GOT3 (cell line): ENCODE measurements around the gene DTNB.
"Not testable (repeated sequence)": the region's sequence is repeated elsewhere in the genome, so short reads cannot be mapped to it uniquely, and the experiment has no call there.

Experiments used
- DNase-seq: peaks from one replicate; lab custom pipeline; 2025; ENCODE audit warnings: mixed read lengths; lab: John Stamatoyannopoulos, UW

The DTNB gene

GRCh38 chr2:25673300-25674076 lies at the start of gene DTNB:
DTNB (minus strand) TSS chr2:25673577; CDS start chr2:25652660, 20,917 bp downstream.
- peak; percentile 30 for DNase-seq

DNA sequence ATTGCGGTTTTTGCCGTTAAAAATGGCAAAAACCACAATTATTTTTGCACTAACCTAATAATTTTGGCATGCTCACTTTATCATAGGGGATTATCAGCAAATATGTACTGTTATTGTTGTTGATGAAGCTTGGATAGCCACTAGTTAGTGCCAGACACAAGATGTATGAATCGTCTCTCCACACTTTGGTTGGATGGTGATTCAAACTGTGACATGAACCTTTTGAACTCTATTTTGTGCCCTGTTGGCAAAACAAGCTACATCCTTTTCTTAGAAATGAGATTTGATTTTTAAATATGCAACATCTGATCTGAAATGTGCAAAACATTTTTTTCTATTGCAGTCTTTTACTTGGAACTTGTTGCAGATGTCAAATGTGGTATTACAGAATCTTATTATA lies 48.8 kb upstream of the DTNB start:
- DNase-seq: no peak

GRCh38 chr2:25720575-25720974 lies 47.2 kb upstream of the DTNB start:
- no peak for DNase-seq

DNA sequence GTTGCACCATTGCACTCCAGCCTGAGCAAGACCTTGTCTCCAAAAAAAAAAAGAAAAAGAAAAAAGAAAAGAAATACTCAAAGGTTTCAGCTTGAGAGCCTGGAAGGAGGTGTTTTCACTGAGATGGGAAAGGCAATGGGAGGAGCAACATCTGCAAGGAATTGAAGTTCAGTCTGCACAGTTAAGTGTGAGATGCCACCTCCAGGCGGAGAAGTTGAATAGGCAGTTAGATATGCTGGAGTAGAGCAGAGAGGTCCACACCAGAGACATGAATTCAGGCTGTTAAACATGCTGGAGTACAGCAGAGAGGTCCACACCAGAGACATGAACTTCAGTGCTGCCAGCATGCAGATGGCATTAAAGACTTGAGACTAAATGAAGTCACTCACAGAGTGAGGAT lies 41.4 kb upstream of the DTNB start:
- no peak for DNase-seq

DNA sequence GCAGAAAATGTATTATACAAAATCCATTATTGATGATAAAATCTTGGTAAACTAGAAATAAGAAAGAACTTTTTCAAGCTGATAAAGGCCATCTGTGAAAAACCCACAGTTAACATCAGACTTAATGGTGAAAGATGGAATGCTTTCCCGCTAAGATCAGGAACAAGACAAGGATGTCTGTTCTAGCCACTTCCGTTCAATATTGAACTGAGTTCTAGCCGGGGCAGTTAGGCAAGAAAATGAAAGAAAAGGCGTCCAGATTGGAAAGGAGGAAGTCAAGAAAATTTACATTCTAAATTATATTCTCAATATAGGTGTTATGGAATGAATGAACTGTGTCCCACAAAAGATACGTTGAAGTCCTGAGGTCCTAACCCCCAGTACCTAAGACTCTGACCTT lies 39.1 kb upstream of the DTNB start:
- no peak for DNase-seq

DNA sequence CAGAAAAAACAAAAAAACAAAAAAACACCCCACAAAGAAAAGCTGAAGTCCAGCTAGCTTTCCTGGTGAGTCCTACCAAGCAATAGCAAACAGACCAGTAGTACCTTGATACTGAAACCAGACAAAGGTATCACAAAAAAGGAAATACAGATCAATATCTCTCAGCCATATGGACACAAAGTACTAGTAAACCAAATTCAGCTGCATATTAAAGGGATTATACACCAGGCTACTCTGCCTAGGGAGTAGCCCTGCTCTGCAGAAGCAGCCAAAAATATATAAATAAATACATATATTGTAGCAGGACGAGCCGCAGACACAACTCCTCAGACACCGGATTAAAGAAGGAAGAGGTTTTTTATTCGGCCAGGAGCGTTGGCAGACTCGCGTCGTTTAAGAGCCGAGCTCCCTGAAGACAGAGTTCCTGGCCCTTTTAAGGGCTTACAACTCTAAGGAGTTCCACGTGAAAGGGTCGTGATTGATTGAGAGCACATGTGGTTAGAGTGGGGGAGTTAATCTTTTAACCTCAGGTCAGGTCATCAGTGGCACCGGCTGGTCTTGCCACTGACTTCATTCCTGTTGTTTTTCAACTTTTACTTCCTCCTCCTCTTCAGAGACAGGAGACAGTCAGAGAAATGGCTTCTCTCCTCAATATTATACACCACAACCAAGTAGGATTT lies 38.4 kb upstream of the DTNB start:
- no peak for DNase-seq

GRCh38 chr2:25710750-25711149 lies 37.4 kb upstream of the DTNB start:
- no peak for DNase-seq

- no peak for DNase-seq
These were observed 36.0 kb upstream of the DTNB start for GRCh38 chr2:25709349-25709748.

DNA sequence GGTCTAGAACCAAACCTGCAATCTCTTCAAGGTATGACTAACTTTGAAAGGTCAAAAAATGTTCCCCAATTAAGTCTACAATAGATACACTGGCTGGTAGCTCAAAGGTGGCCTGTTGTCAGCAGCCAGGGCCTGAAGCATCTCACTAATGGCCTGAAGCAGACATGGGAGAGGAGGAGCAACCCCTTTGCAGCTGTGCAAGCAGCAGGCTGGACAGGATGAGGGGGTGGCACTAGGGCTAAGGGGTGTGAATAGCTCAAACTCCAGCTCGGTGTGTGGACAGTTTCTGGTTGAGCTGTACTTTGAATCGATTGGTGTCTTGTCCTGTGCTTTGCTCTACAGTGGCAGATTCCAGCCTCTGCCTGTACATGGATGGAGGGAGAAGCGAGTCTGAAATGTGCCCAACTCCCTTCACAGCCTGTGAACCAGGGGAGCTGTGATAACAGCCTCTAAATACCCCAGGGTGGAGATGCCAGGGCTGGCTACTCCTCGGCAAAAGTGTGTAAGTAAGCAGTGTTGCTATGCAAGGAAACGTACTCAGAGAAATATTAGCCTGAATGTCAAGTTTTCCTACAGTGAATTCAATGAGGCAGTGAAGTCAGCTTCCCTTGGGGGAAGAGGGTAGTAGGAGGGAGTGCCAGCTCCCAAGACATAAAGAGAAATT lies 34.7 kb upstream of the DTNB start:
- DNase-seq: no peak

GRCh38 chr2:25705575-25705974 lies 32.2 kb upstream of the DTNB start:
- DNase-seq: not testable (repeated sequence)

- DNase-seq: no peak
These were observed 28.4 kb upstream of the DTNB start for GRCh38 chr2:25701801-25702200.

DNA sequence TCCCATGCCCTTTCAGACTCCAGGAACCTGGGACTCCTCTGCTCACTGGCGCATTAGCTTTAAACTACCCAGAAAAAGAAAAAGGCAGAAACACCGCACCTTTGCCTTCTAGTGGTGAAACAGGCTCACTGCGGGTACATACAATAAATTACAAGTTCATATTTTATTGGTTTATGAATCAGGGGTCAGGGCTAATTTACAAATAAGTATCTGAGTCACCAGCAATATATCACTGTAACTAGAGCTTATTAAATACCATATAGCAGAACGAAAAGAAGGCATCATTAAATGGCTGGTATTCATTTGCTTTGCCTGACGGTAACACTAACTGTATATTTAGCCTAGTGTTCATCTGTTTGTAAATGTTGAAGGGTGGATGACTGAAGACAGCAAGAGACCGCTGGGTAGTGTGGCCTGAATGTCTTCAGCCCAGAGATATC lies 26.9 kb upstream of the DTNB start:
- no peak for DNase-seq

- no peak for DNase-seq
These were observed 25.8 kb upstream of the DTNB start for GRCh38 chr2:25699216-25699615.

GRCh38 chr2:25698752-25699151 lies 25.4 kb upstream of the DTNB start:
- DNase-seq: no peak

GRCh38 chr2:25697559-25698341 lies 24.4 kb upstream of the DTNB start:
- no peak for DNase-seq

- DNase-seq: no peak
These were observed 19.5 kb upstream of the DTNB start for GRCh38 chr2:25692737-25693445.

GRCh38 chr2:25692143-25692542 lies 18.8 kb upstream of the DTNB start:
- no peak for DNase-seq

- no peak for DNase-seq
These were observed 16.7 kb upstream of the DTNB start for GRCh38 chr2:25690058-25690457.

GRCh38 chr2:25688236-25688635 lies 14.9 kb upstream of the DTNB start:
- no peak for DNase-seq

DNA sequence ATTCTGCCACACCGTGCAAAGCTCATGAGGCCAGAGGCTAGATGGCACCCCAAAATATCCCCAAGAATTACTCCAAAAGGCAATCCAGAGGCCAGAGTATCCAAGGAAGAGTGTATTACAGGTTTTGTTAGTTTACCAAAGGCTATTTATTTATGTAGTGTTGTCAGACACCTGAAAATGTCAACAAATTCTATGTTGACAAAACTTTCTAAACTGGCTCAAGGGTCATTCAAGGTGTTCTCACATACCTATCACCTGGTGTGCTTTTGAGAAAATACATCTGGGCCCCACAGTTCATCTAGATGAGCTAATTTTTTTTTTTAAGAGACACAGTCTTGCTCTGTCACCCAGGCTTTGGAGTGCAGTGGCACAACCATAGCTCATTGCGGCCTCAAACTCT lies 12.4 kb upstream of the DTNB start:
- DNase-seq: no peak
